ENCODE measurements around the gene BMP7.

- TF ChIP-seq CTCF (IDR thresholded peaks at IDR 0.05) (no peak), POLR2A (IDR thresholded peaks at IDR 0.05) (no peak)
Measured at GRCh38 chr20:57216669-57217068, 49.8 kb downstream of the BMP7 start.
